Fibroblast of skin of back (primary cell): ENCODE results near the gene AXIN1.
A peak's percentile ranks its signal among the peaks of the same experiment; 100 is the strongest.
"Not testable (repeated sequence)": the region's sequence is repeated elsewhere in the genome, so short reads cannot be mapped to it uniquely, and the experiment has no call there.

Experiments
- DNase-seq: peaks from one replicate; pipeline ENCODE4 v3.0.0-alpha.2; 2013

The AXIN1 gene

DNA sequence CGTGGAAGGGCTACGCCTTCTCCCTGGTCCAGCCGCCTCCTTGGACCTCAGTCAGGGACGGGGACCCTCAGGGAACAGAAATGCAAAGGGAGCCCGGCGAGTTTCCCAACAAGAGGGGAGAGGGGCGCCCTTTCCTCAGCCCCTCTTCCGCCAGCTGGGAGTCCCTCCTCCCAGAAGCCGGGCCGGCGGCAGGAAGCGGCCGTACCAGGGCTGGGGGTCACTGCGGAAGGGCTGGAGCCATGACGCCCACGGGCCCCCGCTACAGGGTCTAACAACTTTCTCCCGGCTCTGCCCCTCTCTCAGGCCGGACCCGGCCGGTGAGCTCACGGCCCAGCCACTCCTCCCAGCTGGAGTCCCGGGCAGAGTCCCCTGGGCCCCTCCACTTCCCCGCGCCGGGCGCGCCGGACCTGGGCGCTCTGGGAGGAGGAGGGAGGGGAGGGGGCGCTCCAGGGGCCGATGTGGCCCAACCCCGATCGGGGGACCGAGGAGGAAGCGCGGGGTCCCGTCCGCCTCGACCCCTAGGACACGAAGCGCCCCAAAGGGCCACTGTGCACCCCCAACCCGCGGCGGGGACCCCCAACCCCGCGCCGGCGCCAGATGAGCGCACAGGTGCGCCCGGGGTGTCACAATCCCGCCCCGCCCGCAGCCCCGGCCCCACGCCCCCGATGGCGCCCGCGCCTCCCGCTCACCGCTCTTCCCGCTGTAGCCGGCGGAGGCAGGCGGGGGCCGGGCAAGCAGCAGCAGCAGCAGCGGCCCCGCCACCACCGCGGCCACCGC lies 28.7 kb upstream of the AXIN1 start:
- peak; percentile 15 for DNase-seq

- DNase-seq: no peak
Observed at GRCh38 chr16:380762-381011, 28.2 kb upstream of the AXIN1 start.

DNA sequence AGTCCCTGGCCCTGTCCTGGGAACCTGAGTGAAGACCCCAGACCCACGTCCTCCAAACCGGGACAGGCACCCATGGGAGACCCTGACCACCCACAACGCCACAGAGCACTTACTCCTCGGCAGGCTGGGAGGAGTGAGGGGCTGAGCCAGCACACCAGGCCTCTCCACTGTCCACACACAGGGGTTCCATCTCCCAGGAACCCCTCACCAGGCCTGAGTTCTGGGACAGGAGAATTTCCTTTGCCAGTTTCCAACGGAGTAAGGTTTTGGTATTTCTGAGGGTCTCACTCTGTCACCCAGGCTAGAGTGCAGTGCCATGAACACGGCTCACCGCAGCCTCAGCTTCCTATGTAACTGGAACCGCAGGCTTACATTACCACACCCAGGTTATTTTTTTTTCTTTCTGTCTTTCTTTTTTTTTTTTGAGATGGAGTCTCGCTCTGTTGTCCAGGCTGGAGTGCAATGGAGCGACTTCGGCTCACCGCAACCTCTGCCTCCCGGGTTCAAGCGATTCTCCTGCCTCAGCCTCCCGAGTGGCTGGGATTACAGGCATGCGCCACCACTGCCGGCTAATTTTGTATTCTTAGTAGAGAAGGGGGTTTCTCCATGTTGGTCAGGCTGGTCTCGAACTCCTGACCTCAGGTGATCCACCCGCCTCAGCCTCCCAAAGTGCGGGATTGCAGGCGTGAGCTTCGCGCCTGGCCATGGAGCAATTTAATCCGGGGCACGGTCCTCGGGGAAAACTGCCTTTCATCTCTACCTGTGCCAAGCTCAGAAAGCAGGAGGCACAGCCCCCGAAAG lies 27.6 kb upstream of the AXIN1 start:
- no peak for DNase-seq

GRCh38 chr16:379183-379960 lies 26.8 kb upstream of the AXIN1 start:
- no peak for DNase-seq

DNA sequence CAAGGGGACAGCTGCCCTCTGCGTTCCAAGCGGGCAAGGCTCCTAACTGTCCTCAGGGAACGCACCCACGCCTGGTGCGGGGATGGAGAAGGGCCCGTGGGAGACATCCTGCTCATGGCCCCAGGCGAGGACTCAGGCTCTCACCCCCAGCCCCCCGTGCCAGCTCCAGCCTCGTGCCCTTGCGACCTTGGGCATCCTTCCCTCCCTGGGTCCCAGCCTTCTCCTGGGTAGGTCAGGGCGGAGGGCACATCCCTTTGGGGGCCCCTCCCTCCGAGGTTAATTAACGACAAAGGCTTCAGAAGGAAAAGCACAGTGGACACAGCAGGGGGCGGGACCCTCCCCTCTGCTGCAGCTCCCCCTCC lies 26.3 kb upstream of the AXIN1 start:
- no peak for DNase-seq

- DNase-seq: not testable (repeated sequence)
Observed at GRCh38 chr16:378113-378820, 25.7 kb upstream of the AXIN1 start.

DNA sequence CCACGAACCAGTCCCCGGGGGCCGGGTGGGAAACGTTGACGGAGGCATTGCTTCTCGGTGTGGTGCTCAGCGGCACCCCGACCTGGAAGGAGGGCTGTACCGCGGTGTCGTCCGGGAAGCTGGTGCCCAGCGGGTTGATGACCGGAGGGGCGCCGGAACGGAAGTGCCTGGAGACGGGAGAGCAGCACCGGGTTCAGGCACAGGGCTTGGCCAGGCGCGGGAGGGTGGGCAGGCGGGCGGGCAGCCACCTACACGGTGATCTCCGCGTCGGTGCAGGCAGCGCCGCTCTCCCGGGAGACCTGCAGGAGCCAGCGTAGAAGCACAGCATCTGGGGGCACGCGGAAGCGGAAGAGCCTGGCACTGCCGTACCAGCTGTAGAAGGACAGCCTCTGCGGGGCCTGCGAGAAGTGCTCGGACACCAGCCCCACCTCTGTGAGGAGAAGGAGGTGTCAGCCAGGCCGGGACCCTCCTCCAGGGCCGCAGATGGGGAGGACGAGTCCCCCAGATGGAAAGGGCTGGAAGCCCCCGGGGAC lies 25.0 kb upstream of the AXIN1 start:
- DNase-seq: no peak

DNA sequence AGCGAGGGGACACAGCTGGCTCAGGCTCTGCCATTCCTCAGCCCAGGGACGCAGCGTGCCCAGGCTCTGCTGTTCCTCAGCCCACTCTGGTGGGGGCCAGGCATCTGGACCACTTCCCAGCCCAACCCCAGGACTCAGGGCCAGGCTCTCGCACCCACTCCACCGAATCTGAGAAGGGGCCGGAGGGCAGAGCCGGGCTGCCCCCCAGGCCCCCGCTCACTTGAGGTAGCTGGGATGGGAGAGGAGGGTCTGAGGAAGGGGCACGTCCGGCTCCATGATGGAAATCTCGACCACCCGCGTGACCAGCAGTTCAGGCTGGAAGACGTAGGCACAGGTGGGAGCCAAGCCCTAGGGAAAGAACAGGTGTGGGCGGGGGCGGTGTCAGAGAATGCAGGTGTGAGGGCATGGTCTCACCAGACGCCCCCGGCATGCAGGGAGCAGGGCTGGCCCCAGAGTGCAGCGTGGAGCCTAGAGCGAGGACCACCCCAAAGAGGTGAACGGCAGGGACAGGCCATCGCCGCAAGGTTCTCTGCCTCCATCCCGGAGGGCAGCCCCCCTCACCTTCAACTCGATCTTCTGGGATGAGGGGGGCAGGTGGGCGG lies 24.4 kb upstream of the AXIN1 start:
- DNase-seq: no peak

GRCh38 chr16:375927-376816 lies 23.6 kb upstream of the AXIN1 start:
- no peak for DNase-seq

GRCh38 chr16:375212-375611 lies 22.7 kb upstream of the AXIN1 start:
- DNase-seq: no peak

- DNase-seq: no peak
Observed at GRCh38 chr16:374616-374926, 22.0 kb upstream of the AXIN1 start.

DNA sequence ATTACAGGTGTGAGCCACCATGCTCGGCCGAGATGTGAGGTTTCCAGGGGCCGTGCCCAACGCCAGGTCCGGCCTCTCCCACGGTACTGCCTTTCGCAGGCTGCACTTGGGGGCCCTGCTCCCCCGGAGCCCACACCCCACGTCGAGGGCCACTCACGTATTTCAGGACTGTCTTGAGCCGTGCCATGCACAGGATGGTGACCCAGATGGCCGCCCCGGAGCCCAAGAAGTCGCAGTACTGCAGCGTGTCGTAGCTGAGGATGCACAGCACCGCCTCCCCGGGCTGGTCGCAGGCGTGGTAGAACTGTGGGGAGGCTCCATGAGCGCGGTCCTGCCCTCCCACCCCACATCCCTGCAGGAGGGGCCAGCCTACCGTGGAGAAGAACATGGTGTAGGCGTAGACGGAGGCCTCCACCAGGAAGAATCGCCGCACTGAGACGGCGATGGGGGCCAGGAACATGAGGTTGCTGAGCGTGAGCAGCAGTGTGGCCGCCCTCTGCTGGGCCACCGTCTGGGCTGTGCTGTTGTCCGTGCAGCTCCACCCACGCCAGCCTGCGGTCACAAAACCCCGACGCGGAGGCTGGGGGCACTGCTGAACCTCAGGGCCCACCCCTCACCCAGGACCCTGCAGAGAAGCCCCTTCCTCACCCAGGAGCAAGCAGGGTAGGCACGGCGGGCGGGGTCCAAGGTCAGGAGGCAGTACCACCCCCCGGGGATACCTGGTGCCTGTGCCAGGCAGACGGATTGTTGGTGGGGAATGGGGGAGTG lies 21.5 kb upstream of the AXIN1 start:
- no peak for DNase-seq

DNA sequence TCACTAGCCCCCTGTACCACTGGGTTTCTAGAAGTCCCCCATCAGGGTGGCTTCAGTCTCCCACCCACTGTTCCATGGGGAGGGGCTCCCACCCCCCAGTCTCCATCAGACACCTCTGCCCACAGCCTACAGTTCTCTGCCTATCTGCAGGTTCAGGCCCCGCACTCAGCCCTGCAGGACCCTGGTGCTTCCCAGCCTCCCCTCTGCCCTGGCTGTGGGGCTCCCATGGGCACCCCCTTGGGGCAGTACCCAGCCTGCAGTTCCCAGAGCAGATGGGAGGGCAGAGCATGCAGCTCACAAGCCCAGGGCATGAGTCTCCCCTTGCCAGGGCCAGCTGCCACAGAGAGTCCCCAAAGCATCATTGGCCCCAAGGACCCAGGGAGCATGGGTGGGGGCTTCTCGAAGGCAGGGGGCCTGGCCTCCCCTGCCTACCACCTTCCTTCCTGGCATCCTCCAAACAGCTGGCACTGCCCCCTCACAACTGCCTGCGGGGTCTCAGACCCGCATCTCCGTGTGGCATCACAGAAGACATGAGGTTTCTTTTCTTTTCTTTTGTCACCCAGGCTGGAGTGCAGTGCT lies 20.6 kb upstream of the AXIN1 start:
- DNase-seq: no peak

- DNase-seq: no peak
Observed at GRCh38 chr16:372302-372983, 19.9 kb upstream of the AXIN1 start.

- no peak for DNase-seq
Observed at GRCh38 chr16:371515-372301, 19.2 kb upstream of the AXIN1 start.

DNA sequence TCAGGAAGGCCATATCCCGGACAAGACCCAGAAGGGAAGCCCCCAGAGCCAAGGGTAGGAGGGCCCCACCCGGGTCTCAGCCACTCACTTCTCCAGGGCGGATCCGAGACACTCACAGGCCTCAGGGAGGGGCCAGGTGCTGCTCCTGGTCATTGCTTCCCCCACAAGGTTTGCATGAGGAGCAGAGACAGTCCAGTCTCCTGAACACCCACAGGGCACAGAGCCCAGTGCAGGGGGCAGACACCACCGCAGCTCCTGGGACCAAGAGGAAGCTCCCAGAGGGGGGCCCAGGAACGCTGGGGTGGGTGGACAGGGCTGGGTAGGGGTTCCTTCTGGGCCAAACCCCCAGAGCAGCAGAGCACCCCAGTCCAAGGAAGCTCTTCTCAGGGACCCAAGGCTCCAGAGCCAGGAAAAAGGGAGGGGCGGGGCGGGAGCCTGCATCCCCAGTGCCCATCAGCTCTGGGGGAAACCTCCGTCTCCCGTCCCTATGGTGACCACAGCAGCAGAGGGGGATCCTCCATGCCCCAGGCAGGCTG lies 18.5 kb upstream of the AXIN1 start:
- DNase-seq: no peak

DNA sequence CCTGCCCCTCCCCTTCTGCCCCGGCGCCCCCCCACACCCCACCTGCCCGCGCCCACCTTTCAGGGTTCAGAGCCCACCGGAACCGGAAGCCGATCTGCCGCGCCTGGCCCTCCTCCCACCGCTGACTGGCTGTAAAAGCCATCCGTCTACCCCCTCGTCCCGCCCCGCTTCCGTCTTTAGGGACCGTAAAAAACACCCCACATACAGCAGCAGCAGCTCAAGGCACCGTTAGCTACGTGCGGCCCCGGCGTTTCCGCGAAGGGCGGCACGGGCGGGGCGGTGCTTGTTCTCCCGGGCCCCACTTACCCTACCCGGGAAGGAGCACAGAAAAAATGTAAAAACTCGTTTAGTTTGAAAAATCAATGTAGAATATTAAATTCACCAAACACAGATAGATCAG lies 17.9 kb upstream of the AXIN1 start, which contains the start of gene MRPL28:
TSS of gene MRPL28 (minus strand) at position 96 of the 400 bp plus-strand sequence. CDS start 320 bp downstream, outside the sequence.
- DNase-seq: peak; percentile 95

DNA sequence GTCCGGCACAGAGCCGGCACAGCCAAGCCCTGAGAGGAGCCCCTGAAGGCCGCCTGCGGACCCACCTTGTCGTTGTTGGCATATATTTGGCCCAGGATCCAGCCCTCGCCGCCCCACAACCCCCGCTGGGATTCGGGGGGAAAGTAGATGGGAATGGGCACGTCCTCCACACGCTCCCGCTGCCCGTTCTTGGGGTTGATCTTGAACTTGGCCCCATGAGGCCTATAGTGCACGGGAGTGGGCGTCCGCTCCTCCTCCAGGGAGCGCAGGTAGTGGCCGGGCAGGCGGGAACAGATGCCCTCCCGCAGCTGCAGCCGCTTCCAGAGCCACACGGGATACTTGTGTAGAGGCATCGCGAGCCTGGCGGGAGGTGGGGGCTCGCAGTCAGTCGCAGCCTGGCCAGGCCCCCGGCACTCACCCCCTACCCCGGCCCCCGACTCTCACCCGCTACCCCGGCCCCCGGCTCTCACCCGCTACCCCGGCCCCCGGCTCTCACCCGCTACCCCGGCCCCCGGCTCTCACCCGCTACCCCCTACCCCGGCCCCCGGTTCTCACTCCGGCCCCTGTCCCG lies 17.4 kb upstream of the AXIN1 start:
- peak; percentile 27 for DNase-seq
